Uterus (tissue), 4 donors: ENCODE results near the gene VPS54. TPM values are rescaled to one million over a fixed set of nuclear protein-coding genes. Genes with fewer than 3 reads are reported as not detected.

Experiments
- DNase-seq, 2 donors: peaks; one replicate each; pipeline ENCODE4 v3.0.0-alpha.2; 2019 to 2020
- H3K27ac ChIP-seq, 2 donors: fragments of 200-600 bp; sonication (generic); 1 replicate in 1 of 2; 2 replicates in 1 of 2; pipeline ENCODE4 v1.5.1; 2016 to 2018
- H3K27me3 ChIP-seq, 2 donors: fragments of 200-600 bp; sonication (generic); one replicate each; pipeline ENCODE4 v1.5.1; 2018 to 2019; ENCODE audit warnings: control low read depth in 1 of 2
- H3K36me3 ChIP-seq, 2 donors: fragments of 200-600 bp; sonication (generic); one replicate each; pipeline ENCODE4 v1.5.1; 2019; ENCODE audit warnings: control low read depth in 1 of 2
- H3K4me1 ChIP-seq, 2 donors: fragments of 200-600 bp; sonication (generic); one replicate each; pipeline ENCODE4 v1.5.1; 2018 to 2019; ENCODE audit warnings: control low read depth in 1 of 2
- H3K4me3 ChIP-seq, 2 donors: fragments of 200-600 bp; sonication (generic); 1 replicate in 1 of 2; 2 replicates in 1 of 2; pipeline ENCODE4 v1.5.1; 2018 to 2019; ENCODE audit warnings: mild to moderate bottlenecking in 1 of 2
- H3K9me3 ChIP-seq, 2 donors: fragments of 200-600 bp; sonication (generic); one replicate each; pipeline ENCODE4 v1.5.1; 2019; ENCODE audit warnings: control low read depth in 1 of 2
- POLR2A ChIP-seq, 2 donors: fragments of 450-650 bp; IDR thresholded peaks; one replicate each; pipeline ENCODE4 v1.6.1; 2016; ENCODE audit warnings: antibody characterized with exemption in 2 of 2, mild to moderate bottlenecking in 1 of 2, moderate library complexity in 1 of 2
- intact Hi-C: fragments of 100-400 bp; cut with DNase I; formaldehyde crosslinking; loops from one replicate; pipeline ENCODE4 v1.15.1; 2023; ENCODE audit warnings: low total_unique reads
- small RNA-seq: library from RNA; depleted of rRNA; stranded (forward); fragments of <200 nt; gene quantifications from one replicate; pipeline ENCODE3, GENCODE V24; 2016
- total RNA-seq, 4 donors: library from RNA; depleted of rRNA in 3 of 4; stranded (reverse); fragments of >200 nt in 3 of 4; gene quantifications; one replicate each; pipeline versions ENCODE4 v1.1.0 to v1.2.4, GENCODE V29; 2014 to 2023
- TF ChIP-seq, protein P1 (sequence below), 4 experiments: fragments of 200-600 bp in 2 of 4; fragments of 450-650 bp in 2 of 4; sonication (generic) in 2 of 4; IDR thresholded peaks; one replicate each; pipeline ENCODE4 v1.5.1; 2016 to 2019; ENCODE audit warnings: antibody characterized with exemption in 4 of 4, mild to moderate bottlenecking in 2 of 4, moderate library complexity in 1 of 4
- donor health status: DM: yes; HTN: yes; CAD: no.

VPS54 gene
- total RNA-seq, 4 donors from 2014 or later = 32.1 to 55.2 (median 39.8) TPM

DNA sequence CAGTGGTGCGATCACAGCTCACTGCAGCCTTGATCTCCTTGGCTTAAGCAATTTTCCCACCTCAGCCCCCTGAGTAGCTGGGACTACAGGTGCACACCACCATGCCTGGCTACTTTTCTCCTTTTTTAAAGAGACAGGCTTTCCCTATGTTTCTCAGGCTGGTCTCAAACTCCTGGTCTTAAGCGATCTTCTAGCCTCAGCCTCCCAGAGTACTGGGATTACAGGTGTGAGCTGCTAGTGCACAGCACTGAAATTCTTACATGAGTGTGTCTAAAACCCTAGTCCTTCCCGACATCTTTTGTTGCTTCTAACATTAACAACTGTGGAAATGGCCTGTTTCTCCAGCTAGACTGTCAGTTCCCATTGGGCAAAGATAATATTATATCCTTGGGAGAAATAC lies 174.6 kb downstream of the VPS54 start:
- Histone ChIP-seq H3K36me3 (no peaks in the 10 kb centered on the region), H3K9me3 (no peaks in the 10 kb centered on the region), H3K27me3 (no peaks in the 10 kb centered on the region), H3K4me1 (peaks cover 0 to 7% of the 10 kb centered on the region in 2 donors), H3K27ac (peak overlapping the region in 1 of 2 donors; percentile 4), H3K4me3 (no peak overlapping the region)
- no peak for DNase-seq
- intact Hi-C loops = no loop called here
- no peak for TF ChIP-seq POLR2A (IDR thresholded peaks at IDR 0.05)
- TF ChIP-seq, protein P1, sequence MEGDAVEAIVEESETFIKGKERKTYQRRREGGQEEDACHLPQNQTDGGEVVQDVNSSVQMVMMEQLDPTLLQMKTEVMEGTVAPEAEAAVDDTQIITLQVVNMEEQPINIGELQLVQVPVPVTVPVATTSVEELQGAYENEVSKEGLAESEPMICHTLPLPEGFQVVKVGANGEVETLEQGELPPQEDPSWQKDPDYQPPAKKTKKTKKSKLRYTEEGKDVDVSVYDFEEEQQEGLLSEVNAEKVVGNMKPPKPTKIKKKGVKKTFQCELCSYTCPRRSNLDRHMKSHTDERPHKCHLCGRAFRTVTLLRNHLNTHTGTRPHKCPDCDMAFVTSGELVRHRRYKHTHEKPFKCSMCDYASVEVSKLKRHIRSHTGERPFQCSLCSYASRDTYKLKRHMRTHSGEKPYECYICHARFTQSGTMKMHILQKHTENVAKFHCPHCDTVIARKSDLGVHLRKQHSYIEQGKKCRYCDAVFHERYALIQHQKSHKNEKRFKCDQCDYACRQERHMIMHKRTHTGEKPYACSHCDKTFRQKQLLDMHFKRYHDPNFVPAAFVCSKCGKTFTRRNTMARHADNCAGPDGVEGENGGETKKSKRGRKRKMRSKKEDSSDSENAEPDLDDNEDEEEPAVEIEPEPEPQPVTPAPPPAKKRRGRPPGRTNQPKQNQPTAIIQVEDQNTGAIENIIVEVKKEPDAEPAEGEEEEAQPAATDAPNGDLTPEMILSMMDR (IDR thresholded peaks at IDR 0.05) = no peak

DNA sequence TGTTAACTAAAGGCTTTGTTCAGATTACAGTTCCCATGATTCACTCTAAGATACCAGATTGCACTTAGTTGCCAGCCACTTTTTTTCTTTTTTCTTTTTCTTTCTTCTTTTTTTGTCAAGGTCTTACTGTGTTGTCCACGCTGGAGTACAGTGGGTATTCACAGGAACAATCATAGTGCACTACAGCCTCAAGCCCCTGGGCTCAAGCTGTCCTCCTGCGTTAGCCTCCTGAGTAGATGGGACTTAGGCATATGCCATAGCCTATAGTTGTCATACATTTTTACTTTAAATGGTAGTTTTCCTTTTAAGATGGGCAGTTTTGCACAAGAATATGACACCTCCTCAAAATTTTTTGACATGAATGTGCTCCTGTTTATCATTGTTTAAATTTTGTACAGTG lies 175.4 kb downstream of the VPS54 start:
- Histone ChIP-seq H3K4me1 (peaks cover 0 to under 1% of the 10 kb centered on the region in 2 donors), H3K9me3 (no peaks in the 10 kb centered on the region), H3K27me3 (no peaks in the 10 kb centered on the region), H3K36me3 (no peaks in the 10 kb centered on the region), H3K27ac (peak overlapping the region in 1 of 2 donors; percentile 4), H3K4me3 (peak overlapping the region in 1 of 2 donors; percentile 78)
- DNase-seq = no peak
- TF ChIP-seq, protein P1 (IDR thresholded peaks at IDR 0.05) = no peak
- no peak for TF ChIP-seq POLR2A (IDR thresholded peaks at IDR 0.05)
- intact Hi-C loops = no loop called here

DNA sequence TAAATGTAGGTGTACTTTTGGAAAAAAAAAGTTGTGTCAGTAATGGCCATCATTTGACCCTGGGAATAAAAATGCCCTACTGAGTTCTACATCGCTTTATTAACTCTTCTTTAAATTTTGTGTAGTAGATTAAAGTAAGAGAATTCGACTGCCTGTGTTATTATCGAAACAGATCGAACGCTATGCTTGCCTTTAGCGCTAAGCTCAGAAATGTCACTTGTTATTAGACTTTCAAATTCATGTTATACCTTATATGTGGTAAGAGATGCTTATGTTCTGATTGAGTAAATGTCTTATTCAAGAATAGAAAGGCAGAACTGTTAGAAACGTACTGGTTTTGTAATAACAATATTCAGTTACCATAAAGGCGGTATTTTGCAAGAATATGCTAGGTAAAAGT lies 176.1 kb downstream of the VPS54 start:
- no peak for DNase-seq
- intact Hi-C loops = no loop called here
- Histone ChIP-seq H3K4me1 (no peaks in the 10 kb centered on the region), H3K36me3 (no peaks in the 10 kb centered on the region), H3K27me3 (no peaks in the 10 kb centered on the region), H3K9me3 (no peaks in the 10 kb centered on the region), H3K27ac (peak overlapping the region; percentile 97 to 98), H3K4me3 (peak overlapping the region; percentile 78 to 99)
- no peak for TF ChIP-seq POLR2A (IDR thresholded peaks at IDR 0.05)
- TF ChIP-seq, protein P1 (IDR thresholded peaks at IDR 0.05) = no peak

DNA sequence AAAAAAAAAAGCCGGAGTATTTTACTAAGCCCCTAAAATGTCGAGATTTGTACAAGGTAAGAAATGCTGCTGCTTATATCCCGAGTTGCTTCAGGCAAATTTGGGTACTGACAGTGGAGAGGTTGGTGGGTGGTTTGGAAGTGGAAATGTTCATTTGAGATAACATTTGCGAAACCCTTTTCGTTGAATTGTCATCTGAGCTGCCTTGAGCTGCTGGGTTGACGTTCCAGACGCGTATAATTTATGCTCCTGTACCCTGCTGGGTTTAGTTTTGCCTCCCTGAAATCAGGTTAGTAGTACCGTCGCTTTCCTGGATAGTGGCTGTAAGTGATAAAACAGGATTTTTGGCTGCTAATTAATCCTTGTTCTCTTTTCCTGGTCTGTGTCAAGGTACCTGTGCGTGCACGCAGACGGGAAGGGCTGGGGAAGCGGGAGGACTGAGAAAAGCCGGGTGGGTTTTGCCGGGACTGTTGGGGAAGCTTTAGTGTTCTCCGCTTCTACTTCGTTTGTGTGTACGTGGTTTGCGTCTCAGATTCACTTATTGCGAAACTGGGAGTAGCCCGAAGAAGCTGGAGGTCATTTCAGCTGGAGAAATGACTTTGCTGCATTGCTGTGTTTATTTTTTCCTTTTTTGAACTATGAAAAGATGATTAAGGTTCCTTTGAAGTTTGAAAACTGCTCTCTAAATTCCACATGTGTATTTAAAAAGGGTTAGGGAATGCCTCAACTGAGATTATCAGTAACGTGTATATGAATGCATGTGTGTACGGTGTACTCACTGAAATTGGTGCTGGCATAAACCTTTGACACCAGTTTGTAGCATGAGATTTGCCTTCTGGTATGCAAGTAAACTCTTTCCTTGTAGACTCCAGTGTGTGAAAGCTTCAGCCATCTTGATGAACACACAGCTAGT lies 176.8 kb downstream of the VPS54 start:
- Histone ChIP-seq H3K36me3 (no peaks in the 10 kb centered on the region), H3K4me1 (no peaks in the 10 kb centered on the region), H3K27ac (peak overlapping the region; percentile 97 to 98), H3K27me3 (no peaks in the 10 kb centered on the region), H3K4me3 (peak overlapping the region; percentile 78 to 99), H3K9me3 (no peaks in the 10 kb centered on the region)
- intact Hi-C loops = no loop called here
- TF ChIP-seq, protein P1 (IDR thresholded peaks at IDR 0.05) = no peak
- peak in 1 of 2 donors; percentile 37 for TF ChIP-seq POLR2A (IDR thresholded peaks at IDR 0.05)
- peak; percentile 40 to 54 for DNase-seq

Small RNAs within 50 kb of the gene (small RNA-seq; reads per million reads assigned to genes)
- gene RF01293 = not detected

Other genes starting within 250 kb of the VPS54 start
- gene UGP2, start 177.5 kb downstream of the VPS54 start, total RNA-seq = 100 to 1,000 TPM in 2 of 4 donors, 10 to 100 TPM in 2; 90.7 to 181 (median 106) TPM
- gene PELI1, start 125.0 kb upstream of the VPS54 start, total RNA-seq = 10 to 100 TPM; 26.2 to 54.7 (median 37.4) TPM